HG02588 (cell line): Measurements from ENCODE around the gene RAPGEF6.

Experiments used
- ATAC-seq: cut with Tn5 transposase; IDR thresholded peaks from one replicate; pipeline ENCODE4 v1.9.1; 2021; ENCODE audit warnings: mild to moderate bottlenecking, moderate library complexity; ENCODE audit not compliant: unreplicated experiment

Gene RAPGEF6

DNA sequence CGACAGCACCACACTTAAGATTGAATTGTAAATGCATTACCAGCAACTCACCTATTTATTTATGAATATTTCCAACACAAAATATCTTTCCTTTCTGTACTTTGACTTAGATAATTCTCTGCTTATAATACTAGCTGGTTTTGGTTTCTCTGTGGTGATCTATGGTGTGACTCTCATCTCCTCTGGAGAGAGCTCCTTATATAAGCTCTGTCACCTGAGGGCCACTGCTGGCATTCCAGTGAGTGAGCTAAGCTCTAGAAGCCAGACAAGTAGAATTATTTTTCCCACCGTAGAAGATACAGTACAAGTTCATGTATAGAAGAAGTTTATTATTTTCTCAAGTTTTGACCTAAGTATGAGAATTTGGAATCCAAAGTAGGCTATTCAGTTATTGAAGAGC is 259.7 kb downstream of the RAPGEF6 start:
- no peak for ATAC-seq
